Neural progenitor cell (in vitro differentiated cells): ENCODE measurements around the gene PRCC. TPM values are rescaled to one million over a fixed set of nuclear protein-coding genes. Genes with fewer than 3 reads are reported as not detected.

ENCODE experiments used
- DNase-seq: peaks from one replicate; pipeline ENCODE4 v3.0.0-alpha.2; 2016; ENCODE audit warnings: low spot score
- H2AFZ ChIP-seq: fragments of 200-600 bp; sonication (generic); replicated peaks from 2 replicates; pipeline ENCODE4 v1.6.1; 2016; ENCODE audit warnings: antibody characterized with exemption
- H3F3A ChIP-seq: fragments of 200-600 bp; sonication (generic); 2 replicates; pipeline ENCODE4 v1.6.1; 2016; ENCODE audit warnings: antibody characterized with exemption, low read depth
- H3K27ac ChIP-seq: fragments of 200-600 bp; sonication (generic); 2 replicates; pipeline ENCODE4 v1.5.1; 2016; ENCODE audit warnings: mild to moderate bottlenecking
- H3K27me3 ChIP-seq: fragments of 200-600 bp; sonication (generic); 2 replicates; pipeline ENCODE4 v1.6.1; 2016; ENCODE audit warnings: mild to moderate bottlenecking, moderate library complexity
- H3K36me3 ChIP-seq: fragments of 200-600 bp; sonication (generic); 2 replicates; pipeline ENCODE4 v1.5.1; 2016
- H3K4me1 ChIP-seq: fragments of 200-600 bp; sonication (generic); 2 replicates; pipeline ENCODE4 v1.6.1; 2016; ENCODE audit warnings: mixed run types
- H3K4me2 ChIP-seq: fragments of 200-600 bp; sonication (generic); 2 replicates; pipeline ENCODE4 v1.6.1; 2016
- H3K4me3 ChIP-seq: fragments of 200-600 bp; sonication (generic); 2 replicates; pipeline ENCODE4 v1.5.1; 2016
- H3K79me2 ChIP-seq: fragments of 200-600 bp; sonication (generic); 2 replicates; pipeline ENCODE4 v1.6.1; 2016; ENCODE audit warnings: low read depth
- H3K9ac ChIP-seq: fragments of 200-600 bp; sonication (generic); 2 replicates; pipeline ENCODE4 v1.6.1; 2016
- H3K9me3 ChIP-seq: fragments of 200-600 bp; sonication (generic); 2 replicates; pipeline ENCODE4 v1.5.1; 2016; ENCODE audit warnings: low read depth
- H4K20me1 ChIP-seq: fragments of 200-600 bp; sonication (generic); 2 replicates; pipeline ENCODE4 v1.6.1; 2016; ENCODE audit warnings: low read depth
- H3K27ac Mint-ChIP-seq: 3 replicates; pipeline ENCODE4 v1.8.0; 2021; ENCODE audit warnings: mixed read lengths
- H3K27me3 Mint-ChIP-seq: 2 replicates; pipeline ENCODE4 v1.8.0; 2022; ENCODE audit warnings: low read depth, mild to moderate bottlenecking, inconsistent platforms, moderate library complexity, mixed read lengths; ENCODE audit not compliant: insufficient read depth
- H3K36me3 Mint-ChIP-seq: 3 replicates; pipeline ENCODE4 v1.8.0; 2021; ENCODE audit warnings: mixed read lengths
- H3K4me1 Mint-ChIP-seq: 3 replicates; pipeline ENCODE4 v1.8.0; 2021; ENCODE audit warnings: mixed read lengths
- H3K4me3 Mint-ChIP-seq: 3 replicates; pipeline ENCODE4 v1.8.0; 2021; ENCODE audit warnings: mild to moderate bottlenecking, moderate library complexity, mixed read lengths
- H3K9me3 Mint-ChIP-seq: 3 replicates; pipeline ENCODE4 v1.8.0; 2020; ENCODE audit warnings: mixed read lengths
- CTCF ChIP-seq: fragments of 200-600 bp; sonication (generic); IDR thresholded peaks from 2 replicates; pipeline ENCODE4 v1.5.1; 2017; ENCODE audit warnings: antibody characterized with exemption, mild to moderate bottlenecking
- EZH2 ChIP-seq: fragments of 200-600 bp; sonication (generic); IDR thresholded peaks from 2 replicates; pipeline ENCODE4 v1.6.1; 2017; ENCODE audit warnings: antibody characterized with exemption, mild to moderate bottlenecking, moderate library complexity
- EZH2phosphoT487 ChIP-seq: fragments of 200-600 bp; sonication (generic); IDR thresholded peaks from 2 replicates; pipeline ENCODE4 v1.6.1; 2017; ENCODE audit warnings: antibody characterized with exemption
- total RNA-seq: library from RNA; depleted of rRNA; stranded (reverse); fragments of >200 nt; gene quantifications from 2 replicates; pipeline ENCODE4 v1.2.3, GENCODE V29; 2015; ENCODE audit warnings: low replicate concordance

Gene PRCC, protein sequence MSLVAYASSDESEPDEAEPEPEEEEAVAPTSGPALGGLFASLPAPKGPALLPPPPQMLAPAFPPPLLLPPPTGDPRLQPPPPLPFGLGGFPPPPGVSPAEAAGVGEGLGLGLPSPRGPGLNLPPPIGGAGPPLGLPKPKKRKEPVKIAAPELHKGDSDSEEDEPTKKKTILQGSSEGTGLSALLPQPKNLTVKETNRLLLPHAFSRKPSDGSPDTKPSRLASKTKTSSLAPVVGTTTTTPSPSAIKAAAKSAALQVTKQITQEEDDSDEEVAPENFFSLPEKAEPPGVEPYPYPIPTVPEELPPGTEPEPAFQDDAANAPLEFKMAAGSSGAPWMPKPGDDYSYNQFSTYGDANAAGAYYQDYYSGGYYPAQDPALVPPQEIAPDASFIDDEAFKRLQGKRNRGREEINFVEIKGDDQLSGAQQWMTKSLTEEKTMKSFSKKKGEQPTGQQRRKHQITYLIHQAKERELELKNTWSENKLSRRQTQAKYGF
- total RNA-seq: 30.1 and 43.1 TPM in 2 replicates

- peak; percentile 42 for TF ChIP-seq EZH2
- TF ChIP-seq CTCF: peak; percentile 16
- TF ChIP-seq EZH2phosphoT487: no peak
- no peak within 1 kb of the TSS for H3K27ac Mint-ChIP-seq
These were observed at the start of gene PRCC for GRCh38 chr1:156767101-156767878. PRCC (plus strand) TSS chr1:156767535; CDS start chr1:156767772, 237 bp downstream.

DNA sequence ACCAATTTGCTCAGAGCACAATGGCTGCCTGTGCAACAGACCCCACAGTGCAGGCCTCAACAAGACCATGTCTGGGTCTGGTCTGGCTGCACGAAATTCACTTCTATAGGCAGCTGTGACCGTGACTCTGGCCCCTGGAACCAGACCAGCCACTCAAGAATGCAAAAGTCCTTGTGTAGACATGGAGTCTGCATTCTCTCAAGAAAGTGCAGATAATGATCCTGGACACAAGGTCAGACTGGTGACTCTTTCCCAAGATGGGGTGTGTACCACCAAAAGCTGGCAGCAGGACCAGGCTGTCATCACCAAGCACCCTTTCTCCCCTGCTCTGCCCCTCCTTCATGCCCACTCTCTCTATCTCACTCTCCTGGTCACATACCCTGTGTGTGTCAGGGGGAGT lies 46.2 kb upstream of the PRCC start:
- H3K9ac ChIP-seq: no peak overlapping the region
- H3K36me3 ChIP-seq: no peaks in the 10 kb centered on the region
- peaks cover 2% of the 10 kb centered on the region for H3K27me3 Mint-ChIP-seq
- H3K36me3 Mint-ChIP-seq: peaks cover 30% of the 10 kb centered on the region
- H3K79me2 ChIP-seq: peaks cover 36% of the 10 kb centered on the region
- no peak overlapping the region for H3K4me3 ChIP-seq
- DNase-seq: no peak
- no peak overlapping the region for H3K4me2 ChIP-seq
- H3K27me3 ChIP-seq: no peaks in the 10 kb centered on the region
- no peak overlapping the region for H2AFZ ChIP-seq
- no peak overlapping the region for H3K27ac ChIP-seq
- H3K4me1 Mint-ChIP-seq: peaks cover 9% of the 10 kb centered on the region
- H3K4me3 Mint-ChIP-seq: no peak overlapping the region
- TF ChIP-seq CTCF: no peak
- TF ChIP-seq EZH2phosphoT487: no peak
- no peak for TF ChIP-seq EZH2
- no peak overlapping the region for H3K27ac Mint-ChIP-seq
- no peaks in the 10 kb centered on the region for H3K9me3 Mint-ChIP-seq
- H3K4me1 ChIP-seq: peaks cover 8% of the 10 kb centered on the region
- H3F3A ChIP-seq: peaks cover 8% of the 10 kb centered on the region
- H3K9me3 ChIP-seq: no peaks in the 10 kb centered on the region
- peaks cover 30% of the 10 kb centered on the region for H4K20me1 ChIP-seq

More at GRCh38 chr1:156767101-156767878, at the start of gene PRCC:
- Mint-ChIP-seq H3K36me3 (peaks cover 11% of the 10 kb centered on the region), H3K4me3 (no peak within 1 kb of the TSS), H3K27me3 (no peaks in the 10 kb centered on the region), H3K4me1 (peaks cover 29% of the 10 kb centered on the region), H3K9me3 (no peaks in the 10 kb centered on the region)
- peaks cover 59% of the 10 kb centered on the region for H3K79me2 ChIP-seq
- peak within 1 kb of the TSS; percentile 100 for H3K4me2 ChIP-seq
- no peaks in the 10 kb centered on the region for H3K27me3 ChIP-seq
- peak within 1 kb of the TSS; percentile 67 for H3K27ac ChIP-seq
- peak within 1 kb of the TSS; percentile 53 for H2AFZ ChIP-seq
- peaks cover 26% of the 10 kb centered on the region for H3K4me1 ChIP-seq
- H3K9ac ChIP-seq: peak within 1 kb of the TSS; percentile 90
- peak within 1 kb of the TSS; percentile 86 for H3K4me3 ChIP-seq
- H3K9me3 ChIP-seq: no peaks in the 10 kb centered on the region
- H4K20me1 ChIP-seq: peaks cover 43% of the 10 kb centered on the region
- no peaks in the 10 kb centered on the region for H3K36me3 ChIP-seq
- peak; percentile 99 for DNase-seq
- peaks cover 9% of the 10 kb centered on the region for H3F3A ChIP-seq

- H3K27me3 Mint-ChIP-seq: peaks cover 2% of the 10 kb centered on the region
- peaks cover 9% of the 10 kb centered on the region for H3K4me1 Mint-ChIP-seq
- no peak overlapping the region for H3K4me3 ChIP-seq
- no peaks in the 10 kb centered on the region for H3K9me3 ChIP-seq
- H3K4me3 Mint-ChIP-seq: peak overlapping the region; percentile 25
- peaks cover 12% of the 10 kb centered on the region for H3K4me1 ChIP-seq
- H3K4me2 ChIP-seq: no peak overlapping the region
- no peak for TF ChIP-seq EZH2phosphoT487
- TF ChIP-seq EZH2: no peak
- TF ChIP-seq CTCF: no peak
- peaks cover 40% of the 10 kb centered on the region for H3K79me2 ChIP-seq
- H3K27me3 ChIP-seq: no peaks in the 10 kb centered on the region
- peaks cover 34% of the 10 kb centered on the region for H4K20me1 ChIP-seq
- H3K36me3 ChIP-seq: no peaks in the 10 kb centered on the region
- peaks cover 12% of the 10 kb centered on the region for H3F3A ChIP-seq
- no peak for DNase-seq
- H3K27ac ChIP-seq: no peak overlapping the region
- peaks cover 28% of the 10 kb centered on the region for H3K36me3 Mint-ChIP-seq
- no peak overlapping the region for H2AFZ ChIP-seq
- no peak overlapping the region for H3K27ac Mint-ChIP-seq
- no peaks in the 10 kb centered on the region for H3K9me3 Mint-ChIP-seq
- no peak overlapping the region for H3K9ac ChIP-seq
These were observed 45.8 kb upstream of the PRCC start for GRCh38 chr1:156721535-156721934.
